ENCODE results near the gene DAG1. TPM values are rescaled to one million over a fixed set of nuclear protein-coding genes. Genes with fewer than 3 reads are reported as not detected.

DAG1 gene
- total RNA-seq, 1 experiment from 2014 or later = 93.0 TPM

GRCh38 chr3:49493901-49494300 lies 23.8 kb downstream of the DAG1 start:
- no peaks in the 10 kb centered on the region for H4K20me1 ChIP-seq (ENCODE audit: control insufficient read depth, insufficient read depth, insufficient read length)
- no peaks in the 10 kb centered on the region for H3K27me3 ChIP-seq (ENCODE audit: insufficient read depth, low read length)
- no peak overlapping the region for H2BK20ac ChIP-seq (ENCODE audit: low read depth, low read length, poor library complexity, severe bottlenecking)
- H3K9ac ChIP-seq (ENCODE audit: extremely low read depth, insufficient read length, low read length) = no peak overlapping the region
- no peak overlapping the region for H2AK5ac ChIP-seq (ENCODE audit: insufficient read length, low read length)
- TF ChIP-seq CTCF (conservative IDR thresholded peaks at IDR 0.05) = no peak
- no peak overlapping the region for H2BK15ac ChIP-seq (ENCODE audit: low read depth, low read length)
- H3K4me1 Mint-ChIP-seq = no peaks in the 10 kb centered on the region
- no peak overlapping the region for H3K23ac ChIP-seq (ENCODE audit: insufficient read length, low read depth, low read length)
- no peak overlapping the region for H4K8ac ChIP-seq (replicated peaks; ENCODE audit: insufficient read length, low read depth, low read length)
- no peaks in the 10 kb centered on the region for H3K27me3 Mint-ChIP-seq (ENCODE audit: low read depth)
- H3K27ac ChIP-seq (ENCODE audit: insufficient read length, low read depth, low read length) = no peak overlapping the region
- no peaks in the 10 kb centered on the region; the same call in 1 of the 2 replicates for H3K4me1 ChIP-seq (ENCODE audit: insufficient read depth, low read length)
- H3K9me3 Mint-ChIP-seq = no peaks in the 10 kb centered on the region
- H3K56ac ChIP-seq (ENCODE audit: insufficient read length, low read depth, low read length) = no peak overlapping the region
- no peak overlapping the region for H3K4ac ChIP-seq (ENCODE audit: low read depth, low read length)
- peaks cover 16% of the 10 kb centered on the region for H3K79me1 ChIP-seq (ENCODE audit: insufficient read depth, low read depth, low read length, poor library complexity, severe bottlenecking)
- no peak overlapping the region for H3K14ac ChIP-seq (ENCODE audit: insufficient read depth, low read length)
- WGBS (ENCODE audit: extremely low coverage, insufficient read length, low lambda C conversion rate) = no CpG with 5 or more reads among the region's 2 CpGs
- no peak overlapping the region for H2BK120ac ChIP-seq (ENCODE audit: low read depth, low read length, poor library complexity, severe bottlenecking)
- no peak overlapping the region for H3K4me3 Mint-ChIP-seq
- H4K5ac ChIP-seq (ENCODE audit: insufficient read length, low read depth, low read length) = no peak overlapping the region
- no peaks in the 10 kb centered on the region; the same call in 1 of the 2 replicates for H3K79me2 ChIP-seq (ENCODE audit: insufficient read depth, low read length)
- H4K91ac ChIP-seq (ENCODE audit: insufficient read length, low read depth, low read length) = no peak overlapping the region
- no peak overlapping the region for H3K18ac ChIP-seq (ENCODE audit: insufficient read length, low read depth, low read length)
- H3K27ac Mint-ChIP-seq = peak overlapping the region in 2 of 3 experiments; percentile 4 to 56; a peak in 4 of 7 replicates
- no peaks in the 10 kb centered on the region for H3K23me2 ChIP-seq (ENCODE audit: insufficient read length, low read depth, low read length, poor library complexity, severe bottlenecking)
- H2BK5ac ChIP-seq (ENCODE audit: insufficient read length, low read length) = no peak overlapping the region
- no peak overlapping the region for H3K4me2 ChIP-seq (ENCODE audit: insufficient read depth, insufficient read length, low read length)
- DNase-seq = no peak
- H3K9me3 ChIP-seq (ENCODE audit: control insufficient read depth, low read depth, low read length) = no peaks in the 10 kb centered on the region
- H2BK12ac ChIP-seq (ENCODE audit: insufficient read length, low read depth, low read length) = no peak overlapping the region
- H2AFZ ChIP-seq (ENCODE audit: low read length) = no peak overlapping the region
- no peak overlapping the region for H3T11ph ChIP-seq (ENCODE audit: low read length)
- peaks cover 0 to 21% (median 18%) of the 10 kb centered on the region in 3 experiments; a peak in 5 of 7 replicates for H3K36me3 Mint-ChIP-seq (ENCODE audit: insufficient read depth in 1 of 3, low read depth in 3 of 3)

Data from H9 (cell line).